Hepatic stellate cell (primary cell): ENCODE results near the gene GNL3L.
"Not testable (repeated sequence)": the region's sequence is repeated elsewhere in the genome, so short reads cannot be mapped to it uniquely, and the experiment has no call there.

ENCODE experiments used
- DNase-seq: peaks from one replicate; pipeline ENCODE4 v3.0.0; 2011; ENCODE audit warnings: low spot score

The GNL3L gene

DNA sequence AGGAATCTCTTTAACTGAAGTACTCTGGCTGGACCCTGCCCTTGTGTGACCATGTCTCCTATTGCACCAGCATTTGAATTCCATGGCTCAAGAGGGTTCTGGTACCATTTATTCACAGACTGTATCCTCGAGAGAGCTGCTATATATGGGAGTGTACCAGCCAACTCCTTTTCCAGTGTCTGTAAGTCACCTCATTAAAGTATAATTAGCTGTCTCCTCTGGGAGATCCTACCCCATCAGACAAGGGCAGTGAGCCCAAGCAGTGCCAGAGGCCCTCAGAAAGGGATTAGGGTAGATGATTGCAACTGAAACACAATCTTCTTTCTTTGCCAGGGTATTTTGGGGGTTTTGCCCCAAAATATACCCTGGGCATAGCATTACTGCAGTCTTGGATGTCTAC lies 31.6 kb downstream of the GNL3L start:
- DNase-seq = no peak

DNA sequence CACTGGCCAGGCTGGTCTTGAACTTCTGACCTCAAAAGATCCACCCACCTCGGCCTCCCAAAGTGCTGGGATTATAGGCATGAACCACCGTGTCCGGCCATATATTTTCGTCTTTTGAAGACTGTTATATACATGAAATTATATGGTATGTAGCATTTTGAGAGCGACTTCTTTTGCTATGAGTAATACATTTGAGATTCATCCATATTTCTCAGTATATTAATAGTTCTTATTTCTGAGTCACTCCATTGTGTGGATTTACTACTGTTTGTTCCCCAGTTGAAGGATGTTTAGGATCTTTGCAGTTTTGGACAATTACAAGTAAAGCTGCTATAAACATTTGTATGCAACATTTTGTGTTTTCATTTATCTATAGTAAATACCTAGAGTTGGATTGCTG lies 34.9 kb downstream of the GNL3L start:
- no peak for DNase-seq

DNA sequence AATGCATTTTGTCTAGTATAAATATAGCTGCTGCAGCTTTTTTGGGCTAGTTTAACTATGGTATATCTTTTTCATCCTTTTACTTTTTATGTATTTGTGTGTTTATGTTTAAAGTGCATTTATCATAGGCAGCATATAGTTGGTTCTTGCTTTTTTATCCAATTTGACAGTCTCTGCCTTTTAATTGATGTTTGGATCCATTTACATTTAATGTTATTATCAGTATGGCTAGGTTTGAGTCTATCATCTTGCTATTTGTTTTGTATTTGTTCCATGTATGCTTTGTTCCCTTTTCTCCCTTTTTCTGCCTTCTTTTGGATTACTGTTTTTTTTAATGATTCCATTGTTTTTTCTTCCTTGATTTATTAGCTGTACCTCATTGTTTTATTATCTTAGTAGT lies 40.3 kb downstream of the GNL3L start:
- DNase-seq = no peak

DNA sequence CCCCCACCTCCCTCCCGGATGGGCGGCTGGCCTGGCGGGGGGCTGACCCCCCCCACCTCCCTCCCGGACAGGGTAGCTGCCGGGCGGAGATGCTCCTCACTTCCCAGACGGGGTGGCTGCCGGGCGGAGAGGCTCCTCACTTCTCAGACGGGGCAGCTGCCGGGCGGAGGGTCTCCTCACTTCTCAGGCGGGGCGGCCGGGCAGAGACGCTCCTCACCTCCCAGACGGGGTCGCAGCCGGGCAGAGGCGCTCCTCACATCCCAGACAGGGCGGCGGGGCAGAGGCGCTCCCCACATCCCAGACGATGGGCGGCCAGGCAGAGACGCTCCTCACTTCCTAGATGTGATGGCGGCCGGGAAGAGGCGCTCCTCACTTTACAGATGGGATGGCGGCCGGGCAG lies 42.6 kb downstream of the GNL3L start:
- not testable (repeated sequence) for DNase-seq

DNA sequence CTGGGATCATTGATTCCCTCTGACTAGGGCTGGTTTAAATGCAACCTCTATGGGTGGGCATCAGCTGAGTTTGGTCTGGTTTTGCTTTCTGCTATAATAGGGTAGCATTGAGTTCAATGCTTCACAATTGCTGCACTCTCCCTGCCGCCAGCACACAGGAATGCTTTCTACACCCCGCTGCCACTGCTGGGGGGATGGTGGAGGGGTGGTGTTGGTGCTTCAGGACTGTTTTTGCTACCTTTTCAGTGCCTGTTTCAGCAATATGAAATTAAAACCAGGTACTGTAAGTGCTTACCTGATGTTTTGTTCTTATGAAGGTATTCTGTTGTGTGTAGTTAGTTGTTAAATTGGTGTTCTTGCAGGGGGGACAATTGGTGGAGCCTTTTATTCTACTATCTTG lies 67.7 kb downstream of the GNL3L start:
- DNase-seq = no peak

DNA sequence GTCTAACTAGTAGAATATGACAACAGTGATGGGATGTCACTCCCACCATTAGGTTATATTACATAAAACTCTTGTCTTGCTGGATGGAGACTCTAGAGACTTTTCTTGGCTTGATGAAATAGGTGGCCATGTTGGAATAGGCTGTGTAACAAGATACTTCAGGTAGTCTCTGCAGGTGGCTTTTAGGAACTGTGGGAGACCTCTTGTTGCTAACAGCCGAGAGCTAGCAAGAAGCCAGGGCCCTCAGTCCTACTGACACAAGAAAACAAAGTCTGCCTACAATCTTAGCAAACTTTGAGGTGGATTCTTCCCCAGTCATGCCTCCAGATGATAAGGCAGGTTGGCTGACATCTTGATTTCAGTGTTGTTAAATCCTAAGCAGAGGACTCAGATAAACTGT lies 72.5 kb downstream of the GNL3L start:
- DNase-seq = no peak
